HG02885 (cell line): ENCODE results near the gene GOLT1A.

Experiments
- ATAC-seq: cut with Tn5 transposase; IDR thresholded peaks from one replicate; pipeline ENCODE4 v1.9.1; 2021; ENCODE audit warnings: mild to moderate bottlenecking; ENCODE audit not compliant: unreplicated experiment, poor library complexity

The GOLT1A gene

DNA sequence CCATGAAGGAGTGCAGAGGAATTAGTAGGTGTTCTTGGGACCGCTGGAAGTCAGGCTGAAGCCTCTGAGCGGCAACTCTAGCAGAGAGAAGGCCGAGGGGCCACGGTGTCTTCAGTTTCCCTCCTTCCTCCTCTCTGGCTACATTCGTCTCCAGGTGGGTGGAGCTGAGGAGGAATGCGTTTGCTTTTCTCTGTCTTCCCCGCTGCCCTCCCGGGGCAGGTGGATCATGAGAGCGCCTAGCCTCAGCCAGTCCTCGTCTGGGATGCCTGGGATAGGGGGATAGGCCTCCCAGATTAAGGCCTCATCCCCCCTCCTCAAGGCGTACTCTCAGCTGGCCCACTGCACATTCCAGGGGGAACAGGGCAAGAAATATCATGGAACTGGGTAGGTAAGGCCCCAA is 7.5 kb upstream of the GOLT1A start:
- no peak for ATAC-seq

DNA sequence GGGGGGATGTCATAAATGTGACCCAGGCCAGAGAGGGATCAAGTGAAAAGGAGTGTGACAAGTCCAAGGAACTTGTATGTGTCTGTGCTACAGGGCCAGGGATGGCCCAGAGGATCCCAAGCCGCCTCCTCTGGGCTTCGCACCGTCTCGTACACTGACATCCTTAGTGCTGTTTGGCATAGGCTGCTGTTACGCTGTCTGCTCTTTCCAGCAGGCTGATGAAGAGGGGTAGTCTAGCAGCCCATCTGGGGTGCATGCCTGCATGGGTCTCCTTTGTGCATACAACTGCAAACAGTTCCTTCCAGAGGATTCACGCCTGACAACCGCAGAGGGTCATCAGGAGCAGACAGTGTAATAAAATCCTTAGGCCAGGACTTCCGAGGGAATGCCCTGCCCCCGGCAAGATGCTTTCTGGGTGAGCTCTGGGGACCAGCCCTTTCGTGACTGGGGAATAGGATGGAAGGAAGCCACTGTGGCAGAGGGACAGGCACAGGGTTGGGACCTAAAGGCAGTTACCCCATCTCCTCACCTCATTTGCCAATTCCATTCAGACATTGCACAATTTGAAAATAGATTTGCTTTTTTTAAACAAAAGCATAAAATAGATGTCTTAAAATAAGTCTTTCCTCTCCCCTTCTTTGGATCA is 6.3 kb upstream of the GOLT1A start:
- no peak for ATAC-seq

DNA sequence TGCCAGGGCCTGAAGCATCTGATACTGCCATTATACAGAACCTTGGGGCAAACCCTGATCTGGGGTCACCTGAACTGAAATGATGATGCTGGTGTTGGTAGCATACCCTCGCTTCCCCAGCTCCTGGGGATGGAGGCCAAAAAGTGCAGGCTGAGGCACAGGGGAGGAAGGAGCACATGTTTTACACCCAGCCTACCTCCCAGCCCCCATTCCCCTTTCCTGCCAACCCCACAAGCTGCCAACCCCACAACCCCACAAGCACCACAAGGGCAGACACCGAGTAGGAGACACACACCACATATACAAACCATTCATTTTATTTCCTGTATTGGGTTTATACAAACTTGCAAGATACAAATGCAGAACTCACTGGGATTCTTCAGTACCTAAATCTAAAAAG is 4.8 kb upstream of the GOLT1A start:
- ATAC-seq = no peak

DNA sequence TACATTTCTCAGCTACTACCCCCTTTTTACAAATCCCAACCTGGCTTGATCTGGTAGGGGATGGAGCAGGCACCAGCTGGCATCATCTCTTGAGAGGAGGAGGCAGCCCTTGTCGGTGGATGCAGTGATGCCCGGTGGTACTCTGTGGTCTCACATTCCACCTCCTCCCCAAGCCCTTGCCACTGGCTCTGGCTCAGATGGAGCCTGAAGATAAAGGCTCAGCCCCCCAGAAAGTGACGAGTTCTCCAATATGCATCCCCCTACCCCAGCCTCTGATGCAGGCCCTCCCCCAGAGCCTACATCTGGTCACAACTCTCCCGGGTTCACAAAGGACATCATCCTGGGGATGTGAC is 3.8 kb upstream of the GOLT1A start:
- ATAC-seq = no peak

DNA sequence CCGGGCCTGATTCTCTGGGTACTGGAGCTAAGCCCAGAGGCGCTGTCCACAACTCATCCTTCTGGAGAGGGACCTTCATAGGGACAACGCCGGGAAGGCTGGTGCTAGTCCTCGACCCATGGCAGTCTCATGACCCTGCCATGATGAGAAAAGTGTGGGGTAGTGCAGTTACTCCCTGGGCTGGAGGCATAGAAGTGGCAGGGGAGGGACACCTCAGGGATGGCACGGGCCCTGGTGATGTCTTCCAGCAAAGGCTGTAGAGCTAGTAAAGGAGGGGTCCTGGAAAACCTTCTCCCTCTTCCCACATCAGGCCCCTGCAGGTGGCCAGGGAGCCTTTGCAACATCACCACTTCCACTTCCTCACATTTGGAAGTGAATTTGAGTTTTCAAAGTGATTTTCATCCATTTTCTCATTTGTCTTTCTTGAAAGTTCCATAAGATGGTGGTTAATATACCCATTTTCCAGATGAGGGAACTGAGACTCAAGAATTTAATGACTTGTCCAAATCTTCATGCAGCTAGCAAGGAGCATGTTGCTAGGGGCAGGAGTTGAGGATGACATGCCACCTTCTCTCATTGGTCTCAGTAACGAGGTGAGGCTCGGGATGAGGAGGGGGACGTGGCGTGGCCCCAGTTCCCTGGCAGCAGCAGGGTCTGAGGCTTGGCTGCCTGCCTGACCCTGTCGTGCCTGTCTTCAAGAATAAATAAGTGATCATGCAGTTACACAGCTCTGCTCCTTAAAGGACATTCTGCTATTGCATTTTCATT is 3.3 kb upstream of the GOLT1A start:
- ATAC-seq = no peak

DNA sequence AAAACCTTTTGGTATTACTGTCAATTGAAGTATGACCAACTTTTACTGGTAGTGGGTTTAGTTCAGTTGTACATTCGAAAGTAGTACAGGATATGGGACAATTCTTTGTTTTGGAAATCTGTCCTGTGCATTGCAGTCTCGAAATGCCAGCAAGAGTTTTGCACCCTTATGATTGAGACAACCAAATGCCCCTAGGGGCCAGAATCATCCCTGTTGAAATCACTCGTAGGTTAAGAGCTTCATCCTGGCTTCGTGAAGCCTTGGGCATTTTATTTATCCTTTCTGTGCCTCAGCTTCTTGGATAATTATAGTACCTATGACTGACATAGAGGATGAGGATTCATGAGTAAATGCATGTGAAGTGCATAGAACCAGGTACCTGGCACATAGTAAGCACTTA is 2.4 kb upstream of the GOLT1A start:
- no peak for ATAC-seq

DNA sequence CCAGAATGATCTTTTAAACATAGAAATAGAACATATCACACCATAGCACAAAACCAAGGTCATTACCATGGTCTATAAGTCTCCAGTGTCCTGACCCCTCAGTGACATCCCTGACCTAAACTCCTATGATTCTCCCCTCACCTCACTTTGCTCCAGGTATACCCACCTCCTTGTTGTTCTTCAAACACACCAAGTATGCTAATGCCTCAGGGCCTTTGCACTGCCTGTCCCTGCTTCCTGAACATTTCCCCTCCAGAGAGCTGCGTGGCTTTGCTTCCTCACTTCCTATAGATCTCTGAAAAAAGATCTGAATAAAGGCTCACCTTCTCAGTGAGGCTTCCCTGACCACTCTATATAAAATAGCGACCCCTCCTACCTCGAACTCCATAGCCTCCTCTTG is 1.1 kb downstream of the GOLT1A start:
- no peak for ATAC-seq

DNA sequence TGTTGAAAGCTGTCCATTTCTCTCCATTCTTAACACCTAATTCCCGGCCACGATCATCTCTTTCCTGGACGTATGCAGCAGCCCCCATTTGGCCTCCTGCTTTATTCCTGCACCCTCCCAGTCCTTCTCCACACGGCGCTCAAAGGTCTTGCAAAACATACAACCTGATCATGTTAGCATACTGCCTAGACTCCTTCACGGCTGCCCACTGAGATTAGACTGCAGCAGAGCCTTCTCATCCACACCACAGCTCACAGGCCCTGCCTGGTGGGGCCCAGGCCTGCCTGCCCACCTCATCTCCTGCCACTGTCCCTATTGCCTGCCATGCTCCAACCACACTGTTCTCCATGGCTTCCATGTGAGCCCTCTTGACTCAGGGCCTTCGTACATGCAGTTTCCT is 2.7 kb downstream of the GOLT1A start:
- no peak for ATAC-seq

DNA sequence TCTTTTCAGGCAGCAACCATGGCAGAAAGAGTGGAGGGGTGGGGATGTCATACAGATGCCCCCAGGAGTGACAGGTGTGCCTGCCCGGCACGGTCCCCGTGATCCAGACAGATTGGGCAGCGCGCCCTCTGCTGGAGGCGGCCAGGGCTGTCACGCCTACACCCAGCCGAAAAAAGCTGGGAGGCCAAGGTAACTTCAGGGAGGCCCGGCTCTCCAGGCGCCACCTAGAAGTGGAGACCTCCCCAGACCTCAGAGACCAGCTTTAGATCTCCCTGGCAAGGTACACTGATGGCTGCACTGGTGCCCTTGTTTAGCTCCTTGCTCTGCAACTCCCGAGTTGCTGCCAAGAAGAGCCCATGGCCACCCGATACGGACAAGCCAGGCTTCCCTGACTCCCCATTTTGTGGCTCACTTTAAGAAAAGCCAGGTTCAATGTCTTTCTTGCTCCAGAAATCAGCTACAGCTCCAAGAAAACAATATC is 6.6 kb downstream of the GOLT1A start:
- no peak for ATAC-seq

DNA sequence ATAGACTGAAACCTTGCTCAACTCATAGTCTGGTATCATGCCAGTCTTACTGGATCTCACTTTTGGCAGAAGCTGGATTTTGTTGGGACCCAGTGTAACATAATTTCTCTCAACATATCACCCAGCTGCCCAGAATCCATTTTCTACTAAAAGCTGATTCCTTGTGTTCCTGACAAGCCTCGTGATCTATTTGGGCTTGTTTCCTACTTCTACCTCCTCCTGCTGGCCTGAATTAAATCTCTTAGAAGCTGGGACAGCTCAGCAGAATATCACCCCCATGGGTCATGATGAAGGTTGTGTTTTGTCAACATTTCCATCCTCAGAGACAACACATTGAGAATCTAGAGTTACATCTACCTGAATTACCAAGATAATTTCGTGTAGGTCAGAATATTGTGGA is 7.7 kb downstream of the GOLT1A start:
- ATAC-seq = no peak

DNA sequence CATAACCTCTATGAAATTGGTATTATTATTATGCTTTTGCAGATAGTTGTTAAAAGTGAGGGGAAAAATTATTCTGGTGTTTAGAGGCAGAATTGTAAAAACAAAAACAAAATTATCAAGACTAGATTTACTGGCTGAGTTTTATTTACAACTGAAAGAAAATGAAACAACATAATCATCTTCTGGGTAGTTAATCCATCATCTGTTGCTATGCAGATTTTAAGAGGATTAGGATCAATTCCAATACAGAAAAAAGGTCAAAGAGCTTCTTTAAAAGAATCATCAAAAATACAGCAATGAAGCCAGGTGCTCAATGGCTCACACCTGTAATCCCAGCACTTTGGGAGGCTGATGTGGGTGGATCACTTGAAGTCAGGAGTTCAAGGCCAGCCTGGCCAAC is 8.3 kb downstream of the GOLT1A start:
- ATAC-seq = no peak

DNA sequence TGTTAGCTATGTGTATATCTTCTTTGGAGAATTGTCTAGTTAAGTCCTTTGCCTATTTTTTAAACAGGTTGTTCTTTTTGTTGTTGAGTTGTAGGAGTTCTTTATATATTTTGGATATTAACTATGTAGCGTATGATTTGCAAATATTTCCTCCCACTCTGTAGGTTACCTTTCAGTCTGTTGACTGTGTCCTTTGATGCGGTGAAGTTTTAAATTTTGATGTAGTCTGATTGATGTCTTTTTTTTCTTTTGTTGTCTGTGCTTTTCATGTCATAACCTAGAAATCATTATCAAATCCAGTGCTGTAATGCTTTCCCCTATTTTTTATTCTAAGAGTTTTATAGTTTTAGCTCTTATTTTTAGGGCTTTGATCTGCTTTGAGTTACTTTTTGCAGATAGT is 8.8 kb downstream of the GOLT1A start:
- ATAC-seq = no peak

DNA sequence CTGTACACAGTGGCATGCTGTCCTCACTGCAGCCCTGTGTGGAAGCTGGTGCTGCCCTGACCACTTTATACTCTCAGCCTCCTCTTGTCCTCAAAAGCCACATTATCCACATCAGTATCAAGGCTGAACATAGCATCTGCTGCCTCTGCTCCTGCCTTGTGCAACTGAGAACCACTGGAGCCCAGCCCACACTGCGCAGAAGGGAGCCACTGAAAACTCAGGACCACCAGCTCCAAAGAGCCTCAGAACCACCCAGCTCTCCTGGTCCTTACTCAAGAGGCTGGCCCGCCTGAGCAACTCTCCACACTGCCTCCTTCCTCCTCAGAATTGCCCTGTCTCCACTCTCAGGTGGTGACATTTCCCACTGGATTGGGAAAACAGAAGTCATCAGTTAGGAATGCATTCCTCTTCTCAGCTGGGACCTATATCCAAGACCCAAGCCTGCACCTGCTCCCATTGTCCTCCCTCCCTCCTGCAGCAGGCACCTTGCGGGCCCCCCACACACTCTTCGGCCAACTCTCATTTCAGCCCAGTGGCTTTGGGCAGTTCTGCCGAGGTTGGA is 10.5 kb downstream of the GOLT1A start:
- no peak for ATAC-seq

DNA sequence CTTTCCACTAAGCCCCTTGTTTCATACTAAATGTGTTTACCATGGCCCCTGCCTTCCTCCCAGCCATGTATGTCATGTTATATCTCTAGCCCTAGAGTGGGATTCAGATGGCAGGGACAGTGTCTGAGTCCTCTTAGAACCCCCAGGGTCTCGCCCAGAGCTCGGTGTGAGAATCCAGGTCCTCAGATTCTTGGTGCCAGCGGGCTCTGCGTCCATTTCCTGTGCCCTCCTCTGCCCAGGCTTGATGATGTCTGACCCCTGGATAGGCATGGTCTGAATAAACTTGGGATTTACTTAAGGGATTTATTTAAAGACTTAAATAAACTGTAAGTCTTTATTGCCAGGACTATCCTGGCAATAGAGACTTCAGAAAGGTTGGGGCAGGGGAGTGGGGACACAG is 11.3 kb downstream of the GOLT1A start:
- ATAC-seq = no peak

DNA sequence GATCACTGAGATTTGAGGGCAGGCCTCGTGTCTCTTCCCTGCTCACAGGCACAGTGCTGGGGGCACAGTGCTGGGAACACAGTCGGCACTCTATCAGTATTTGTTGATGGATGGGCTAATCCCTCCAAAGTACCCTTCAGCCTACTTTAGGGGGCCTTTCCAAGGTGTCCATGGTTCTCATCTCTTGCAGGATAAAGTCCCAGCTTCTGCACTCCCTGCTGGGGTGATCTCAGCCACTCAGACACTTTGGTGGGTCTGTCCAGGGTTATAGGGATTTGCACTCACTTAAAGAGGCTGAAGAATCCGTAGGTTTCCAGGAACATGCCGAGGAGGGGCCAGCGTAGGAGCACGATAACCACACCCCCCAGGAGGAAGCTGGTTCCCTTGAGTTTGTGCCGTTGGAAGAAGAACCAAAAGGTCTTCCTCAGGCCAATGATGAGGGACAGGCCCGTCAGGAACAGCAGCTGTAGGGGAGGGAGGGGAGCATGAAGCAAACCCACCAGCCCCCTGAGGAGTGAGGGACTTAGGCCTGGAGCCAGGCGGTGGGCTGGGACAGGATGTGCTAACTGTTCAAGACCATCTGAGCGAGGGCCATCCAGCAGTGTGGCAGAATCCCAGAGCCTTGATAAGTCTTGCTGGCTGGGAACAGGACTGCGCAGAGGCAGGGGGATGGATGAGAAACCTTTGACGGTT is 12.3 kb downstream of the GOLT1A start:
- ATAC-seq = no peak

DNA sequence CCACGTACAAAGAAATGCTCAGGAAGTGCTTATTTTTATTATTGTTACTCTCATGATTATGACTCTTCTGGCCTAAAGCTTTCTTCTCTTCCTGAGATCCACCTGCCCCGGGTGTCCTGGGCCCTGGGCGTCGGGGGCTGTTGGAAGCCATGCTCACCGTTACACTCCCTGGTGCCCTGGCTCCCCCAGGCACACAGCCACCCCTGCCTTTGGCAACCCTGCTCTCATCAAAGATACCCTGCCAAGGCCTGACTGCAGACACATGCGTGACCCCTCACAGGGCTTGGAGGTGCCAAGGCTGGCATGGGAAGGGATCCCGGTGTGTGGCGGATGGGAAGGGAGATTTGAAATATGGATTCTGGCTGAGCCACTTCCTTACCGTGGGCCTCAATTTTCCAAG is 14.2 kb downstream of the GOLT1A start:
- no peak for ATAC-seq

DNA sequence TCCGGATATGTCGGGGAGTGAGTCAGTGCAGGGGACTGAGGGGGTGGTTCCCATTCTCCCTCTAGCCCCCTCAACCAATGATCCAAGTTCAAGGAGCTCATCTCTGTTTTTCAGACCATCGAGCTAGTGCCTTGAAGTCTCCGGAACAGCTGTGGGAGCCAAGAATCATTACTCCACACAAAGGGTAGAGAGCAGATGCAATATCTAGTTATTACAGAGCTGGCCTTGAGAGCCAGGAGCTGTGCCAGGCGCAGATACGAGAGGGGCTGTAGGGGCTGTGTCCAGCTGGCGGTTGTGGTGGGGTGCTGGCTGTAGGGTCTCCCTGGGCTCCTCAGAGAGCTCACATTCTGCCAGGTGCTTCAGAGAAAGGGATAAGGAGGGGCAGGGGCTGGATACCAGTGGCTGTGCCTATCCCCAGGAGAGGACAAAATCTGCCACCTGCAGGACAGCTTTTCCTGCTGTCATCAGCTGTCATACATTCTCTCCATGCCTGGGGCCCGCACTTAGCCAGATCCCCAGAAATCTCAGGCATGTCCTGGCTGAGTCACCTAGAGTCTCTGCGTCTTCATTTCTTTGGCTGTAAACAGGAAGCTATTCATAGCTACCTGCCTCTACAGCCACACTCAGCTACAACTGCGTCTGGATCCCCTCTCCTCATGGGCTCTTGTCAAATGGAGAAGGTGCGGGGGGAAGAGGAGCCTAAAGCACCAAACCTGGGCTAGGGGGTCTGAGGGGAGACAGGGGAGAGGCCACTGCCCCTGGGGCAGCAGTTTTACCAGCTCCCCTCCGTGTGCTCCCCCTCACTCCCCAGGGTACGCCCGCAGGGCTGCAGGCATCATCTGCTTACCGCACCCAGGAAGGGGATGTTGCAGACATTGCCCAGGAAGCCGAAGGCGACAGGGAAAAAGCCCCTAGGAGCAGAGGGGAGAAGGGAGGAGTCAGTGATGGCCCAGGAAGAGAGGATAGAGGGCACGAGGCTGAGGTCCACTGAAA is 15.1 kb downstream of the GOLT1A start:
- ATAC-seq = no peak

DNA sequence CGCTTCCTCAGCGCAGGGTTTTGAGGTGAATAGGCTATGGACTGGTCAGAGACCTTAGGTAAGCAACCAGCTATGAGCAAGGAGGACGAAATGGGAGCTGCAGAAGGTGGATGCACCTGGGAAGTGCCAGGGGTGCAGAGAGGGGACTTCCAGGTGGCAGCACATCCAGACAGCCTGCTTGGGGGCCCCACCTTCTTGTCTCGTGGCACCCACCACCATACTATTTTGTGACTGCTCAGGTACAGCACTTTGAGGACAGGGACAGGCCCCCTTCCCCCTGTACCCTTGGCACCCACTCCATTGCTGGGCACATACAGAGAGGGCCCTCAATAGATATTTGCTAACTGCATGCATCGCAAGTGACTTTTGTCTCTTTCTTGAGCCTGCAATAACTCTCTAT is 16.7 kb downstream of the GOLT1A start:
- no peak for ATAC-seq

DNA sequence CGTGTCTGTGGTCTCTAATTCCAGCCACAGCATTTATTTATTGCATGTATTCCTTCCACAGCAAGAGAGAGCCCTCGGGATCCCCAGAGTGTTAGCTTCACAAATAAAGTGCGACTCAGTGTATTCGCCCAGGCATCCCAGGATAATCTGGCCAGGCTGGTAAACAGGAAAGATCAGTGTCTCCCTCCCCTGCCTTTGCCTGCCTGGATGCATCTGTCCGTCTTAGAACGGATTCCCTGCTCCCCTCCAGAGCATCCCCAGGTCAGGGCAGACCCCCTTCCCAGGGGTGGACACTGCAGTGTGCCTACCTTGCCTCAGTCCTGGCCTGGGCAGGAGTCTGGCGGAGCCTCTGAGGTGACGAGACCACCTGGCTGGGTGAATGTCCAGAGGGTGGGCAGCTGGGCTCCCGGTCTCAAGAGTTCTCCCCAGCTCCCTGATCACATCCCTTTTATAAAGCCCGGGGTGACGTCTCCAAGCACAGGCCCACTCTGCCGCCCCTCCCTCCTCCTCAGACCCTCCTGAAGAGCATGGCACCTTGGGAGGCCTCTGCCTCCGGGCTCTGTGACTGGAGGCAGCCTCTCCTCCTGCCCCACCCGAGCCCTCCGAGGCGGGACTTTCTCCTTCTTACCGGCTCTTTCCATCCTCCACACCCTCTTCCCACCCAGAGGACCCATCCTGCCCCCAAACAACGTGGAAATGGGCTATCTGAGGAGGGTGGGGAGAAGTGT is 17.6 kb downstream of the GOLT1A start, which contains the start of gene KISS1:
Gene KISS1 (minus strand): TSS at position 424 of the 728 bp plus-strand sequence. CDS start 3,615 bp downstream, outside the sequence.
- ATAC-seq = no peak
